GM21515 (cell line): Measurements from ENCODE around the gene JOSD1.

Source experiments
- ATAC-seq: cut with Tn5 transposase; IDR thresholded peaks from one replicate; pipeline ENCODE4 v1.9.1; 2021; ENCODE audit not compliant: unreplicated experiment

The JOSD1 gene

DNA sequence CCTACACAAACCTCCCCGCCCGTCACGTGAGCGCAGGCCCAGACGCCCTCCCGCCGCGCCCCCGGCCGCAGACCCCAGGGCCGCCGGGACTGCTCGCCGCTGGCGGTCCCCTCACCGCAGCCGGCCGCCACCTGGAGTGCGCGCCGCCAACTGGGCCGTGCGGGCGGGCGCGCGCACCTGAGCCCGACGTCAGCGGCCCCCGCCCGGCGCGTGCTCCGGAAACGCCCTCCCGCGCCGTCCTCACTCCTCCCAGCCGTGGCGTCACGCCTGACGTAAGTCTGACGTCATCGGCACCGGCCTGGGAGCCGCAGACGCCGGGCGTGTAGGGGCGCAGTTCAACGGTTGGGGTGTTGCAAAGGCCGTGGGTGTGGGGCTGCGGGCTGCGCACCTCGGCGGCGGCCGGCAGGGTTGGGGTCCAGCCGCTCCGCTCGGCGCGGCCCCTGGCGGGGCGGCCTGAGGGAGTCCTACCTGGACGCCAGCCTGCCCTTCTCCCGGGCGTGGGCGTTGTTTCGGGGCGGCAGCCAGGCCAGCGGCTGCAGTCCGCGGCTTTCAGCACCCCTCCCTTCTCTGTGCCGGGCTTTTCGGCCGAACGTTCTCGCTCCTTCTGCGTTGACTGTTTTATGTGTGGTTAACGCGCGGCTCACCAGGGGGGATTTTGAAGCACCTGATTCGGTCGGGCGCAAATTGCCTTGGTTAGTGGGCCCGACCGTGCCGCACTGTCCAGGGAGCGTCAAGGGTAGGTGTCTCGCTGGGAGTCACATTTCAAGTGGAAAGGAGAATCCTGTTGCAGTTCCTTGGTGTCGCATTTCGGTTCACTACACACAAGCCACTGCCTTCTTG, at the start of gene JOSD1:
Gene JOSD1, minus strand, starts transcription at position 155 of the 840 bp plus-strand sequence. CDS start 956 bp downstream, outside the sequence.
- peak; percentile 32 for ATAC-seq

- ATAC-seq = no peak
Observed at GRCh38 chr22:38750104-38750503, 49.4 kb upstream of the JOSD1 start.

GRCh38 chr22:38748487-38749136, 47.9 kb upstream of the JOSD1 start:
- no peak for ATAC-seq

GRCh38 chr22:38745676-38746460, 45.1 kb upstream of the JOSD1 start:
- no peak for ATAC-seq

DNA sequence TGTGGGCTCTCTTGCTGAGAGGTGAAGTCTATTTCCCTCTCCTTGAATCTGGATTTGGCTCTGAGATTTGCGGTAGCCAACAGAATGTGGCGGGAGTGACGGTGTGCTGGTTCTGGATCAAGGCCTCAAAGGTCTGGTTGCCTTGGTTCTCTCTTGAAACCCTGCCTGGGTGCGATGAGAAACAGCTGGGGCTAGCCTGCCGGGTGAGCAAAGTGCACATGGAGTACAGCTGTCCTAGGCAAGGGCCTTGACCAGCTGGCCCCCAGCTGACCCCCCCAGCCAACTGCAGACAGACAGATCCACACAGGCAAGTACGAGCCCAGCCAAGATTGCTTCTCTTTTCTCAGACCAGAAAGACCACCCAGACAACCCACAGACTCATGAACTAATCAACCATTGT, 44.2 kb upstream of the JOSD1 start:
- no peak for ATAC-seq

DNA sequence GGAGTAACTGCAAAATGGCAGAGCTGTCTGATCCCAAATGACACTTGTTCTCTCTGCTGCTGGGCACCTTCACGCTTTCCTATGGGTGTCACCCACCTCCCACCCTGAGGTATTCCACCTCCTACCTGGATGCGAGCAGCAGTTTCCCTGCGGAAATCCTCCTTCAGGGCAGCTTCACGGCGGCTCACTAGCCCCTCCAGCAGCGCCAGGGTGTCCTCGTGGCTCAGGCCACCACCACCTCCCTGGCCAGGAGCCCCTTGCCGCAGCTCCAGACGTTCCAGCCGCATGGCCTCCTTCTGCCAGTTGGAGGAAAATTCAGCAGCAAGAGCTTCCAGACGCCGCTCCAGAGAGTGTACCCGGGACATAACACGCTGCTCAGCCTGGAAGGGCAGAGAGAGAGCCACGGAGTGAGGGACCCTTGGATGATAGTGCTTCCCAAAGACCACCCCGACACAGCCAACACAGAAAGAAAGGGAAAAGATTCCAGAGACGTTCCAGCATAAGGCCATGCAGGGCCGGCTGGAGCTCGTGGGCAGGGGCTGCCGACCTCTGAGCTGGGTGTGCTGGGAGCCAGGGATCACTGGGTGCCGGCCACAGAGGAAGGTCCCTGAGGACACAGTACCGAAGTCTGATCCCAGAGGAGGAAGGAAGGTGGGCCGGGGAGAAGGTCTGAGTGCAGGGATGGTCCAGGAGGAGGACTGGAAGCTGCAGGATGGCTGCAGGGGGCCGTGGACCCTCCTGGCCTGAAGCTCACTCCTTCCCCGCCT, 41.6 kb upstream of the JOSD1 start:
- no peak for ATAC-seq

DNA sequence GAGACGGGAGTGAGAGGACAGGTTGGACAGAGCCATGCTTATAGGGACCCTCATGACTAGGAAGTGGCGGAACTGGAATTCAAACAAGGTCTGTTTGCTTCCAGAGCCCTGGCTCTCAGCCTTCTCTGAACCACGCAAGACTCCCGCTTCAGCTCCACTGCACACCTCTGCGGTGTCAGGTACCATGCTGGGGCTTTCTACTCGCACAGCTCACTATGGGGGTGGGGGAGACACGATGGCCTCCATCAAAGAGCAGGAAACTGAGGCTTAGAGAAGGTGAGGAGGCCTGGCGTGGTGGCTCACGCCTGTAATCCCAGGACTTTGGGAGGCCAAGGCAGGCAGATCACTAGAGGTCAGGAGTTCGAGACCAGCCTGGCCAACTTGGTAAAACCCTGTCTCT, 40.8 kb upstream of the JOSD1 start:
- no peak for ATAC-seq

- no peak for ATAC-seq
Observed at GRCh38 chr22:38741166-38741565, 40.4 kb upstream of the JOSD1 start.

DNA sequence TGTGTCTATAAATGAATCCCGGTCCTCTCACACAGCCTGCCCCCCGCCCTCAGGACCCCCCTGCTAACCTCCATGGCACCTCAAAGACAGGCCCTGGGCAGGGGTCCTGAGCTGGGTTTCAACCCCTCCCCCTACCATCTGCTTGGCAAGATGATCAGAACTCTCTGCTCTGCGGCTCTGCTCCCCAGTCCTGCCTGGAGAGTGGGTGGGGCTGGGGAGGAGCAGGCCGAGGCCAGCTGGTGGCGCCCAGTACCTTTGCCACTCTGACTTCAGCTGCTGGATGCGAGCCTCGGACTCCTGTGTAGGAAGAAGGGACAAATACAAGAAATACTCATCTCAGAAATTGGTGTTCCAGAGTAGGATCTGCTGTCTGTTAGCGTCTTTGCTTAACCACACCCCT, 40.0 kb upstream of the JOSD1 start:
- ATAC-seq = no peak

DNA sequence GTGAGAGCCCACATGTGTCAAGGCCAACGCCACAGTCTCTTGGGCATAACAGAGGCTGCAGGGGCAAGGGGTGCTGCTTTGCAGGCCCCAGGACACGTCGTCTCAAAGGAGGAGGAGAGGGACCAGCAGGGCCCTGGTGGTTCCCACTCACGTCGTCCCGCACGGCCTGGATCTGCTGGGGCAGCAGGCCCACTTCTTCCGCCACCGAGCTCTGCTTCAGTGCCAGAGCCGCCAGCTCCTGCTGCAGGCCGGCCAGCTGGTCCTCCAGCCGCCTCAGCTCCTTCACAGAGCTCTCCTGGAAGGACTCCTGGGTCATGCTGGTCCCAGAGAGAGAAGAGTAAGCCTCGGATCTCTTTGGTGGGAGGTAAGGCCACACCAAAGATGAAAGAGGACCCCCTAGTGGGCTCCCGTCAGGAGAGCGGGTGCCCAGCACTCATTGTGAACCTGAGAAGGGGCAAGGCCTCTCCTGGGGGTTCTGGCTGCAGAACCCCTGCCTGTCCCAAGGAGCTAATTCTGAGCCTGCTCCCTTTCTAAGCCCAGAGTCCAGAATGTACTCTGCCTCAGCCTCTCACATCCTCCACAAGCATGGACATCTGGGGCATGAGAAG, 39.5 kb upstream of the JOSD1 start:
- ATAC-seq = no peak

DNA sequence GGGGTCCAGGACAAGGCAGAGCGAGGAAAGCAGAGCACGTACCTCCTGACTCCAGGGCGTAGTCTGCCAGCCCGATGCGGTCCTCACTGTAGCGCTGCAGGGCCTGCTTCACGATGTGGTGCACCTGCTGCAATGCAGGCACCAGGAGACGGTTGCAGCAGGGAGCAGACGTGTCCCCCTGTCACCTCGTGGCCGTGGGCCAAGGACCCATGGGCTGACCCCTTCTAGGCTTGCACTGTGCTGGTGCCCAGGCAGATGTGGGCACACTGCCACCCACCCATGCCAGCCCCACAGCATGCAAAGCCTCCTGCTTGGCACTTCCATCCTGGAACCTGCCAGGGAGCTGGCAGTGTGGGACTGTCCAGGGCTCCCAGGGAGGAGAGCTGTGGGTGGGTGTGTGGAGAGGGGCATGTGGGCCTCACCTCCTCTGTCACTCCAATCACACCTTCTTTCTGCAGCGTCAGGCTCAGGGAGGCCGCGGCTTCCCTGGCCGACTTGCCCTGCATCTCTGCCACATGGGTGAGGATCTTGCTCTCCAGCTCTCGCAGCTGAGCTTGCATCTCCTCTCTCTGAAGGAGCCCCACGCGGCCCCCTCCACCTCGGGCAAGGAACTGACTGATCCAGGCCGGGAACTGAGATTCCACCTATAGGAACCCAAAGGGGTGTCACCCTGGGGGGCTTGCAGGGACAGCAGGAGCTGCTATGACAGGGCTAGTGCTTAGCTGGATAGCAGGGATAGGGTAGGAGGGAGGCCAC, 38.7 kb upstream of the JOSD1 start:
- ATAC-seq = no peak

DNA sequence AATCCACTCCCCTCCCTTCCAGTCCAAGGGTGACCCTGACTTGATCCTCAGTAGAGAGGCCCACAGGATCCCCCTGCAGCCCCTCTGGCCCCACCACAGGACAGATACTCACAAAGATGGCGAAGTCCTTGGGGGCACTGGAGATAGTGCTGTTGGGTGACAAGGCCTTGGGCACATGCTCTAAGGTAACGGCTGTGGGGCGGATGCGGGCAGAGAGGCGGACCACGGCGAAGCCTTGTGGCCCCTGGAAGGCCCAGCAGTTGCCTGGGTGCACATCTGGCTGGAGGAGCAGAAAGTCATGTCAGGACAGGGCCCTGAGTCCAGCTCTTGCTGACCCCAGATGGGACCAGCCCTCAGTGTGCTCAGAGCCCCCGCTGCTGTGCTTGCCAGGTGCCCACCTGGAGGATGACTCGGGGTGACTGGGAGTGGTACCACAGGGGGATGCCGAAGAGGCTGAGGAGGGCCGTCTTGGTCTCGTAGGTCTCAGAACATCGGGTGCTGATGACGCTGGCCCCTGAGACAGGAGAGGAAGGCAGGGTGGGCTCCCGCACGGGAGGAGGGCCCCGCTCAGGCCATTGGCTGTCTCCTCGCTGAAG, 37.8 kb upstream of the JOSD1 start:
- no peak for ATAC-seq

GRCh38 chr22:38737302-38738060, 36.7 kb upstream of the JOSD1 start:
- ATAC-seq = no peak

DNA sequence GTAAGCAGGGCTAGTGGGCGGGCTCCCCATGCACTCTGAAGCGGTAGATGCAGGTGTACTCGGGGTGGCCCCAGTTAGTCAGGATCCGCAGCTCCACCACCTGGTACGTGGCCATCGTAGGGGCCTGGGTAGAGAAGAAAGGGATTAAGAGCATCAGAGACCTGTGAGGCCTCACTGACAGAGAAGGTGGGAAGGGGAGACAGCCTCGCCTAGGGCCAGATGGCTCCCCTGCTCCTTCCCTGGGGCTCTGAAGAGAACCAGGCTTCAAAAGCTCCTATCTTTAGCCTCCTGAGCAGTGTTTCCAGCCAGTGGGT, 35.5 kb upstream of the JOSD1 start:
- no peak for ATAC-seq

- no peak for ATAC-seq
Observed at GRCh38 chr22:38735465-38736256, 34.9 kb upstream of the JOSD1 start.

DNA sequence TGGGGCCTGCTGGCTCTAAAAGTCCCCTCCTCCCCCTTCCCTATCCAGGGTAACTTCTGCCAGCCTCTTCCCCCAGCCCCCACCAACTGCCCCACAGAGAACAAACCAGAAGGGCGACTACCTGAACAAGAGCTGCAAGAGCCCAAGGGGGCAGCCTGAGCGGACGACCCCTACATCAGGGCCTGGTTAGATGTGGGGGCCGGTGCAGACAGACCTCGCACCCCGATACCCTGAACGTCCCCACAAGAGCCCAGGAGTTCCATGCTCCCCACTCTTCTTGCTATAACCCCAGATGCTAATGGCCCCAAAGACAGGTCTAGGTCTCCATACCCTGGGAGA, 34.4 kb upstream of the JOSD1 start:
- no peak for ATAC-seq

GRCh38 chr22:38734421-38735100, 33.8 kb upstream of the JOSD1 start:
- no peak for ATAC-seq
